Lung (tissue), 10 donors: Measurements from ENCODE around the gene LIMS3. TPM values are rescaled to one million over a fixed set of nuclear protein-coding genes. Genes with fewer than 3 reads are reported as not detected.
A peak's percentile ranks its signal among the peaks of the same experiment; 100 is the strongest.
"Not testable (repeated sequence)": the region's sequence is repeated elsewhere in the genome, so short reads cannot be mapped to it uniquely, and the experiment has no call there.

ENCODE experiments used
- ATAC-seq: fragments of 200-7000 bp; cut with Tn5 transposase; one replicate; pipeline ENCODE4 v1.9.1; 2020; ENCODE audit warnings: moderate number of reproducible peaks; ENCODE audit not compliant: insufficient read depth, low FRiP score
- DNase-seq, 3 donors: peaks; one replicate each; pipeline ENCODE4 v3.0.0-alpha.2; 2013 to 2017
- H3K27ac ChIP-seq, 2 donors: one replicate each; pipeline ENCODE4 v1.5.1; 2013; ENCODE audit warnings: mild to moderate bottlenecking in 2 of 2, moderate library complexity in 2 of 2, control low read depth in 1 of 2, inconsistent platforms in 1 of 2, low read depth in 1 of 2, low read length in 1 of 2
- H3K27me3 ChIP-seq, 3 donors: one replicate each; pipeline ENCODE4 v1.5.1; 2013; ENCODE audit warnings: low read length in 2 of 3; ENCODE audit not compliant: control insufficient read depth in 3 of 3, insufficient read depth in 3 of 3
- H3K36me3 ChIP-seq, 4 donors: one replicate each; pipeline ENCODE4 v1.5.1; 2013; ENCODE audit warnings: low read length in 4 of 4, mild to moderate bottlenecking in 1 of 4, moderate library complexity in 1 of 4; ENCODE audit not compliant: control insufficient read depth in 4 of 4, insufficient read depth in 4 of 4
- H3K4me1 ChIP-seq, 5 donors: one replicate each; pipeline ENCODE4 v1.5.1; 2013; ENCODE audit warnings: low read length in 5 of 5, mild to moderate bottlenecking in 2 of 5, moderate library complexity in 1 of 5; ENCODE audit not compliant: control insufficient read depth in 5 of 5, insufficient read depth in 5 of 5
- H3K4me3 ChIP-seq: one replicate; pipeline ENCODE4 v1.5.1; 2013; ENCODE audit warnings: mild to moderate bottlenecking, control low read depth, moderate library complexity
- H3K9ac ChIP-seq, 2 donors: one replicate each; pipeline ENCODE4 v1.5.1; 2013; ENCODE audit warnings: low read length in 2 of 2, control low read depth in 1 of 2; ENCODE audit not compliant: insufficient read depth in 1 of 2
- H3K9me3 ChIP-seq, 4 donors: one replicate each; pipeline ENCODE4 v1.5.1; 2013; ENCODE audit warnings: low read length in 3 of 4, mild to moderate bottlenecking in 1 of 4, moderate library complexity in 1 of 4; ENCODE audit not compliant: control insufficient read depth in 4 of 4, insufficient read depth in 3 of 4
- WGBS, 2 donors: extraction: QIAGEN DNeasy Blood & Tissue Kit; methylation state at CpG; one replicate each; pipeline ENCODE4 v1.1.7; 2013; 5-methylcytosine and 5-hydroxymethylcytosine counted together
- polyA plus RNA-seq, 2 donors: library from polyadenylated mRNA; stranded (reverse); fragments of 200-250 nt; gene quantifications; one replicate each; pipeline ENCODE4 v1.2.1, GENCODE V29; 2013
- total RNA-seq, 2 donors: library from RNA; depleted of rRNA in 1 of 2; stranded (reverse); fragments of >200 nt in 1 of 2; gene quantifications; one replicate each; pipeline ENCODE4 v1.2.1, GENCODE V29; 2014 to 2021
- donor health status: Bipolar disorder and iron deficiency.
- donor health status: healthy.
- donor health status: DM: yes; HTN: yes; CAD: no.

LIMS3 gene
- total and polyA plus RNA-seq, 4 donors, result 0.55 to 3.3 (median 1.1) TPM

- WGBS, 2 donors, result no CpG with 5 or more reads among the region's 7 CpGs
- not testable (repeated sequence) for H3K27ac ChIP-seq, H3K9me3 ChIP-seq, ATAC-seq, H3K4me1 ChIP-seq, H3K4me3 ChIP-seq, H3K36me3 ChIP-seq, H3K9ac ChIP-seq, H3K27me3 ChIP-seq, DNase-seq
These were observed 4.8 kb upstream of the LIMS3 start for GRCh38 chr2:109893736-109894135.

DNA sequence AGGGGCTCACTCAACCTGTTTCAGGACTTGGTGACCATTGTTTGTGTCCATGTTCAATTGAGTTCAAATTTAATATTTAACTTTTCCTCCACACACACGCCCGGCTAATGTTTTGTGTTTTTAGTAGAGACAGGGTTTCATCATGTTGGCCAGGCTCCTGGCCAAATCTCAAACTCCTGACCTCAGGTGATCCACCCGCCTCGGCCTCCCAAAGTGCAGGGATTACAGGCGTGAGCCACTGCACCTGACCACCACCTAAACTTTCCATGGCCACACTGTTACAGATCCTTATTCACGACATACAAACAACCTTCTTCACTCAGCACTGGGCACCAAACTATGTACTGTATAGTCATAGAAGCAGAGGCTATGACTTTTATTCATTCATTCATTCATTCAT lies 4.3 kb upstream of the LIMS3 start:
- H3K9me3 ChIP-seq, H3K4me1 ChIP-seq, ATAC-seq, H3K27me3 ChIP-seq, H3K9ac ChIP-seq, H3K36me3 ChIP-seq, H3K4me3 ChIP-seq, DNase-seq, H3K27ac ChIP-seq: not testable (repeated sequence)
- WGBS, 2 donors, result no CpG with 5 or more reads among the region's 6 CpGs

DNA sequence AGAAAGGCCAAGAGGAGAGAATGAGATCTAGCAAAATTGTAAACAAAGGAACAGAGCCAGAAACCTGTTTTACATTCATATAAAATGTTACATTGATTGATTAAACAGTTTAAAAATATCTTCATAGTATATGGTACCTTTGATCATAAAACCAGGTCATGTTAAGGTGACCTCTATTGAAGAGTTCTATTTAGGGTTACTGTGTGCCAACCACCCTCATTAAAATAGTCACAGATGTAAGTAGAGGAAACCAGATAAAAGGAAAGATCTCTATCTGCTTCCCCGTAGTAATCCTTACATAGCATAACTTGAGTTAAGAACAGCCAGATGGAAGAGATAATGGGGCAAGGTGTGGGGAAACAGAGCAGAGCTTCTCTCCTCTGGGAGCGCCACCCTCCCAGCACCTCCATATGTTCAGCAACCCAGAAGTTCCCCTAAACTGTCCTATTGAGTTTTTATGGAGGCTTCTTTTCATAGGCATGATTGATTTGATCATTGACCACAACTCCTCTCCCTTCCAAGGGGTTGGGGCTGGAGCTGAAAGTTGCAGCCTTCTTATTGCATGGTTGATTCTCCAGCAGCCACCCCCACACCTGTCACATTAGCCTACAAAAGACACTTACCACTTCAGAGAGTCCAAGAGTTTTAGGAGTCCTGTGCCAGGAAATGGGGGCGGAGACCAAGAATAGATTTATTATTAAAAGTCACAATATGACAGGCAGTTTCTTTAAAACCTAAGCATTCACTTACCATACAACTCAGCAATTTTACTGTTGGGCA lies 3.2 kb upstream of the LIMS3 start:
- DNase-seq, H3K27ac ChIP-seq, ATAC-seq, H3K4me1 ChIP-seq, H3K9me3 ChIP-seq, H3K36me3 ChIP-seq, H3K9ac ChIP-seq, H3K4me3 ChIP-seq, H3K27me3 ChIP-seq: not testable (repeated sequence)
- WGBS, 2 donors, result no CpG with 5 or more reads among the region's 3 CpGs

- WGBS, 2 donors, result no CpG with 5 or more reads among the region's 4 CpGs
- peak; percentile 44 for ATAC-seq
- H3K36me3 ChIP-seq, H3K27ac ChIP-seq, H3K27me3 ChIP-seq, H3K4me1 ChIP-seq, DNase-seq, H3K9ac ChIP-seq, H3K9me3 ChIP-seq, H3K4me3 ChIP-seq: not testable (repeated sequence)
These were observed 2.3 kb upstream of the LIMS3 start for GRCh38 chr2:109896212-109896611.

DNA sequence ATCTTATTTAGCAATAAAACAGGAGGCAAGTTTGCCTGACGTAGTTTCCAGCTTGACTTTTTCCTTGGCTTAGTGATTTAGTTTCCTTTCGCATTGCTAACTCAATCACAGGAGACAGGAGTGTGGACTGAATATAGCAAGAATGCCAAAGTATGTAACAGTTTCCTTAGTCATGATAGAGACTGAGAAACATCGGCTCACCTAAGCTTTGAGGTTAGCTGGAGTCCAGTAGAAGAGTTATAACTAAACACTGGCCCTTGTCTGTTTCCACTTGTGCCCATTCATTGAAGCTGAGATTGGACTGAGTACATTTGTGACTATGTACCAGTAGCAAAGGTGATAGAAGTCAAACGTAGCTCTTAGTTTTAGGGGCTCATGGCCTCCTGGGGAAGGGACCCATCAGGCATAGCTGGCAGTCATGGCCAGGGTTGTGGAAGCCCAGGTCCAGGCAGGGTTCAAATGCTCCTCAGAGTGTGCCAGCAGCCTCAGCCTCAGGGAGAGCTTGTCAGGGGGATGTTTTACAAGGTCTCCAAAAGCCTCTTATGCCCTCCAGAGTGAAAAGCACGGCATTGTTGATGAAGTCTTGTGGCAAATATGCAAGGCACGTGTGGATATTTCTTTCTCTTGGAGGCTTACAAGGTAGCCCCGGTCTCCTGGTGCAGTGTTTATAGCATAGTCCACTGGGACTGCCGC lies 573 bp upstream of the LIMS3 start:
- not testable (repeated sequence) for H3K27me3 ChIP-seq, H3K27ac ChIP-seq, H3K9ac ChIP-seq, H3K4me1 ChIP-seq, ATAC-seq, H3K9me3 ChIP-seq, H3K36me3 ChIP-seq, DNase-seq, H3K4me3 ChIP-seq
- no CpG with 5 or more reads among the region's 8 CpGs for WGBS, 2 donors

DNA sequence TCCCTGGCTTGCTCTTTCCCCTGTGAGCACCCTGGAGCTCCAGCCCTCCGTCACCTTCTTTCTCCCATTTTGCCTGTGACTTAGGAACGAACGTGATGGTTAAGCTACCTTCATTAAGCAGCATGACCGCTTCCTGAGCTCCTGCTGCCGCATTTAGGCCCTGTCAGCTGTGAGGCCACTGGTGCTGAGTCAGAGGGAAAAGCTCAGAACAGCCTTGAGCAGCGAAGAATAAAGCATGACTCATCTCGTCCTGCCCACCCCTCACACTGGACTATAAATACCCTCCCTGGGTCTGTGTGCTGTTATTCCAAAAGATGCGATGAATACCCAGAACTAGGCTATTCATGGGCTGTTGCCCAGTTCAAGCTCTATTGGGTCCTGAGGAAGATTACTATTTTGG lies 7.3 kb downstream of the LIMS3 start:
- H3K9ac ChIP-seq, H3K9me3 ChIP-seq, H3K27ac ChIP-seq, H3K36me3 ChIP-seq, DNase-seq, ATAC-seq, H3K27me3 ChIP-seq, H3K4me1 ChIP-seq, H3K4me3 ChIP-seq: not testable (repeated sequence)
- no CpG with 5 or more reads among the region's 8 CpGs for WGBS, 2 donors

GRCh38 chr2:109908626-109909025 lies 10.1 kb downstream of the LIMS3 start:
- not testable (repeated sequence) for H3K27ac ChIP-seq, H3K36me3 ChIP-seq, H3K27me3 ChIP-seq, H3K9ac ChIP-seq, H3K9me3 ChIP-seq, ATAC-seq, DNase-seq, H3K4me1 ChIP-seq, H3K4me3 ChIP-seq
- no CpG with 5 or more reads among the region's 2 CpGs for WGBS, 2 donors

- not testable (repeated sequence) for DNase-seq, H3K36me3 ChIP-seq, H3K4me1 ChIP-seq, H3K27ac ChIP-seq, H3K4me3 ChIP-seq, H3K27me3 ChIP-seq, H3K9me3 ChIP-seq, H3K9ac ChIP-seq
- peak; percentile 34 for ATAC-seq
These were observed 12.3 kb downstream of the LIMS3 start for GRCh38 chr2:109910789-109911188.
